Measurements from ENCODE around the gene UBAP1L.
A peak's percentile ranks its signal among the peaks of the same experiment; 100 is the strongest.

DNA sequence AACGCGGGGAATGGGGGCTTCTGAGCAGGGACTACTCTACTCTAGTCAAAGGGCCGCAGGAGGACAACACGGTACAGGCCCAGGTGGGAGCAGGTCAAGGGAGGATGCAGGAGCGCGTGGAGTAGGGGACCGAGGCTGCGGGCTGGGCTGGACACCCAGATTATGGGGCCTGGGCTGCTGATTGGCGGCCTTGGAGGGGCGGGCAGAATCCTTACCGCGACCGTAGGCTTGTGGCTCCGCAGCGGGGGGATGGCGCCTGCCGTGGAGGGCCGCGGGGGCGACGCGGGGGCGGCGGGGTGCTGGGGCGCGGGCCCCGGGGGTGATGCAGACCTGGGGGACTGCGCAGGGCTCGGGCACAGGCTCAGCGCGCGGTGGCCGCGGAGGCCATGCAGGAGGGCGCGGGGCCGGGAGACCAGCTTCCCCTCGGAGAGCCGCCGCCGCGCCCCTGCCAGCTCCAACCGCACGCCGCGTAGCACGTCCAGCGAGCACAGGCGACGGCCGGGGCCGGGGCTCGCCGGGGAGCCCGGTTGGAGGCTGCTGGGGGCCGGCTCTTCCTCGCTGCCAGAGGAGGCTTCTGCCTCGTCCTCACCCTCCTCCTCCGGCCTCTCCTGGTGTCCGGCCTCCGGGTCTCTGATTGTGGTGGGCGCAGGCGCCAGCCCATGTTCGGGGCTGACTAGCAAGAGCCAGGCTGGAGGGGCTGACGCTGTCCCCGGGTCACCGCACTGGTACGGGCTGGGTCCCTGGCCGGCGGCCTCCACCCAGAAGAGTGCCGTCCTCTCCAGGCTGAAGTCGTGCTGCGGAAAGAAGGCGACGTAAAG is 12.9 kb downstream of the UBAP1L start:
- TF ChIP-seq EZH2 (IDR thresholded peaks at IDR 0.05; ENCODE audit: low read depth) (no peak), CTCF (conservative IDR thresholded peaks at IDR 0.05) (peak; percentile 0; the same call in 1 of the 2 replicates)
